Measurements from ENCODE around the gene ADAM22. TPM values are rescaled to one million over a fixed set of nuclear protein-coding genes. Genes with fewer than 3 reads are reported as not detected.
"Not testable (repeated sequence)": the region's sequence is repeated elsewhere in the genome, so short reads cannot be mapped to it uniquely, and the experiment has no call there.

Gene ADAM22
- total and polyA plus RNA-seq, 7 donors = under 0.01 to 3.5 (median 1.4) TPM

DNA sequence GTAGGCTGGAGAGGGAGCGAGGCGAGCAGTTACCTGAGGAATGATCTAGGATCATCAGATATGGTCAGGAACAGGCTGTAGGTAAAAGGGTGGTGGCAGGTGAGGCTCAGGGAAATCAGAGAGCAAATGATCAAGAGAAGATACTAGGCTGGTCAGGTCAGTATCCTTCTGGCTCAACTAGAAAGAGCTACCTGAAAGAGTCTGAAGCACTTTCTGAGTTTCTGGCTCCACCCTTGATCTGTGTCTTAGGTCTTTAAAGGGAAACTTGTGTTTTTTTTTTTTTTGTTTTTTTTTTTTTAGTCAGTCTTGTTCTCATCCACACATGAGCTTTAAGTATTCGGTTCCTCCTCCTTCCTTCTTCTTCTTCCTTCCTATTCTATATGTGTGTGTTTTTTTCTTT lies 10.5 kb downstream of the ADAM22 start:
- no peak overlapping the region for H3K27ac ChIP-seq
- no peak for DNase-seq
- whole genome bisulfite sequencing, 2 donors = 87 to 91% methylated on average over 3 of the region's 3 CpGs
- TF ChIP-seq POLR2AphosphoS5 (IDR thresholded peaks at IDR 0.05) = no peak
- TF ChIP-seq EP300 (IDR thresholded peaks at IDR 0.05) = no peak
- TF ChIP-seq POLR2A (IDR thresholded peaks at IDR 0.05) = no peak
- TF ChIP-seq, protein P1, sequence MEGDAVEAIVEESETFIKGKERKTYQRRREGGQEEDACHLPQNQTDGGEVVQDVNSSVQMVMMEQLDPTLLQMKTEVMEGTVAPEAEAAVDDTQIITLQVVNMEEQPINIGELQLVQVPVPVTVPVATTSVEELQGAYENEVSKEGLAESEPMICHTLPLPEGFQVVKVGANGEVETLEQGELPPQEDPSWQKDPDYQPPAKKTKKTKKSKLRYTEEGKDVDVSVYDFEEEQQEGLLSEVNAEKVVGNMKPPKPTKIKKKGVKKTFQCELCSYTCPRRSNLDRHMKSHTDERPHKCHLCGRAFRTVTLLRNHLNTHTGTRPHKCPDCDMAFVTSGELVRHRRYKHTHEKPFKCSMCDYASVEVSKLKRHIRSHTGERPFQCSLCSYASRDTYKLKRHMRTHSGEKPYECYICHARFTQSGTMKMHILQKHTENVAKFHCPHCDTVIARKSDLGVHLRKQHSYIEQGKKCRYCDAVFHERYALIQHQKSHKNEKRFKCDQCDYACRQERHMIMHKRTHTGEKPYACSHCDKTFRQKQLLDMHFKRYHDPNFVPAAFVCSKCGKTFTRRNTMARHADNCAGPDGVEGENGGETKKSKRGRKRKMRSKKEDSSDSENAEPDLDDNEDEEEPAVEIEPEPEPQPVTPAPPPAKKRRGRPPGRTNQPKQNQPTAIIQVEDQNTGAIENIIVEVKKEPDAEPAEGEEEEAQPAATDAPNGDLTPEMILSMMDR (IDR thresholded peaks at IDR 0.05) = no peak
- H3K4me3 ChIP-seq = no peak overlapping the region
- H3K9me3 ChIP-seq = no peaks in the 10 kb centered on the region
- no peaks in the 10 kb centered on the region for H3K4me1 ChIP-seq
- H3K36me3 ChIP-seq = no peaks in the 10 kb centered on the region
- intact Hi-C loops (cut with DNase I) = no loop called here
- H3K27me3 ChIP-seq = no peaks in the 10 kb centered on the region

- intact Hi-C loops (cut with DNase I); H3K27me3 ChIP-seq; DNase-seq; H3K4me1 ChIP-seq; H3K4me3 ChIP-seq; H3K27ac ChIP-seq; H3K9me3 ChIP-seq; H3K36me3 ChIP-seq: not testable (repeated sequence)
Measured at GRCh38 chr7:87945926-87946325, 11.9 kb downstream of the ADAM22 start.

GRCh38 chr7:87948371-87948770 lies 14.3 kb downstream of the ADAM22 start:
- TF ChIP-seq POLR2A (IDR thresholded peaks at IDR 0.05) = no peak
- TF ChIP-seq, protein P1 (IDR thresholded peaks at IDR 0.05) = no peak
- Histone ChIP-seq H3K4me1 (no peaks in the 10 kb centered on the region), H3K27me3 (no peaks in the 10 kb centered on the region), H3K9me3 (no peaks in the 10 kb centered on the region), H3K36me3 (no peaks in the 10 kb centered on the region), H3K27ac (no peak overlapping the region), H3K4me3 (no peak overlapping the region)
- no peak for DNase-seq
- intact Hi-C loops (cut with DNase I) = no loop called here

- intact Hi-C loops (cut with DNase I) = no loop called here
- no peak for DNase-seq
- no peaks in the 10 kb centered on the region for H3K36me3 ChIP-seq
- TF ChIP-seq POLR2A (IDR thresholded peaks at IDR 0.05) = no peak
- no peak for TF ChIP-seq POLR2AphosphoS5 (IDR thresholded peaks at IDR 0.05)
- no peak for TF ChIP-seq EP300 (IDR thresholded peaks at IDR 0.05)
- TF ChIP-seq, protein P1 (IDR thresholded peaks at IDR 0.05) = no peak
- no peak overlapping the region for H3K4me3 ChIP-seq
- no peaks in the 10 kb centered on the region for H3K27me3 ChIP-seq
- no peak overlapping the region for H3K27ac ChIP-seq
- no peaks in the 10 kb centered on the region for H3K4me1 ChIP-seq
- WGBS, 2 donors = 92% methylated on average over 3 of the region's 3 CpGs
- no peaks in the 10 kb centered on the region for H3K9me3 ChIP-seq
Measured at GRCh38 chr7:87959336-87959735, 25.3 kb downstream of the ADAM22 start.

DNA sequence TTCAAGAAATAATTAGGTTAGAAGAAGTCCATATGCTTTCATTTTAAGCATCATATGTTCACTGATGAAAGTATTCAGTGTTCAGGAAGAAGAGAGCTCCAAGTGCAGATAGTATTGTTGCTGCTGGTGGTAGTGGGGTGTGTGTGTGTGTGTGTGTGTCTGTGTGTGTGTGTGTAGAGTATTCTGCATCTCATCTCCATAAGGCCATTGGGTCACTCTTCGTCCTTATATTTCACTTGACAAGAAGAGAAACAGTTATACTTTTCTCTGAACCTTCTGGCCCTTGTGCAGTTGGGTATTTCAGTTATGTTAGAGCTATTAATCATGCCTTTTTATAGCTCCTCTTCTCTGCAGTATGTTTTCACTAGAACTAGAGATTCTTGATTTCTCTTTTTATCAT lies 26.2 kb downstream of the ADAM22 start:
- H3K27ac ChIP-seq = no peak overlapping the region
- no peaks in the 10 kb centered on the region for H3K36me3 ChIP-seq
- no peaks in the 10 kb centered on the region for H3K27me3 ChIP-seq
- DNase-seq = no peak
- no peaks in the 10 kb centered on the region for H3K4me1 ChIP-seq
- TF ChIP-seq, protein P1 (IDR thresholded peaks at IDR 0.05) = no peak
- TF ChIP-seq EP300 (IDR thresholded peaks at IDR 0.05) = no peak
- no peak for TF ChIP-seq POLR2A (IDR thresholded peaks at IDR 0.05)
- no peak for TF ChIP-seq POLR2AphosphoS5 (IDR thresholded peaks at IDR 0.05)
- intact Hi-C loops (cut with DNase I) = no loop called here
- no peak overlapping the region for H3K4me3 ChIP-seq
- H3K9me3 ChIP-seq = no peaks in the 10 kb centered on the region
- WGBS, 2 donors = 67 to 93% methylated on average over 1 of the region's 1 CpG
